Suppressor macrophage treated with lipopolysaccharide for 1 hour (primary cell): ENCODE measurements around the gene ENO2.

Experiments used
- DNase-seq, 3 donors: peaks; one replicate each; pipeline ENCODE4 v3.0.0-alpha.2; 2020 to 2022

ENO2 gene

GRCh38 chr12:6914947-6915788, 788 bp downstream of the ENO2 start:
- no peak for DNase-seq

DNA sequence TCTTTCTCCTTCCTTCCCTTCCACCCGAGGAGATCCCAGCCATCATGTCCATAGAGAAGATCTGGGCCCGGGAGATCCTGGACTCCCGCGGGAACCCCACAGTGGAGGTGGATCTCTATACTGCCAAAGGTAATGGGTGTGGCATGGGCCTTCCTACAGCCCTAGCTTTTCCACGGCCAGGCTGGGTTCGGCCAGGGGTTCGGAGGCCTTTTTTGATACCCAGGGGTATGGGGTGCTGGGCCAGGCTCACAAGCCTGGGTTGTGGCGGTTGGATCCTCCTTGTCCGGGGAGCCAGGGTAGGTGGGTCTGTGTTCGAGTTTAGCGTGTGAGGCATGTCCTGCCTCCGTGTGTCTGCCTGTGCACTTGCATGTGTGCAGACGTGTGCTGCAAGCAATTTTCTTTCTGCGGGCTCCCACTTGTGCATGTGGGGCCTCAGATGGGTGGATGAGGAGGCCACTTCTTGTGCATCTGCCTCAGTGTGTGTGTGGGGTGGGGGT, 1.5 kb downstream of the ENO2 start:
- no peak for DNase-seq

GRCh38 chr12:6916426-6917200, 2.2 kb downstream of the ENO2 start:
- DNase-seq, result no peak

- no peak for DNase-seq
Observed at GRCh38 chr12:6917491-6918231, 3.3 kb downstream of the ENO2 start.

GRCh38 chr12:6919588-6919987, 5.2 kb downstream of the ENO2 start:
- peak in 2 of 3 donors; percentile 29 to 50 for DNase-seq

- no peak for DNase-seq
Observed at GRCh38 chr12:6921539-6921938, 7.2 kb downstream of the ENO2 start.

DNA sequence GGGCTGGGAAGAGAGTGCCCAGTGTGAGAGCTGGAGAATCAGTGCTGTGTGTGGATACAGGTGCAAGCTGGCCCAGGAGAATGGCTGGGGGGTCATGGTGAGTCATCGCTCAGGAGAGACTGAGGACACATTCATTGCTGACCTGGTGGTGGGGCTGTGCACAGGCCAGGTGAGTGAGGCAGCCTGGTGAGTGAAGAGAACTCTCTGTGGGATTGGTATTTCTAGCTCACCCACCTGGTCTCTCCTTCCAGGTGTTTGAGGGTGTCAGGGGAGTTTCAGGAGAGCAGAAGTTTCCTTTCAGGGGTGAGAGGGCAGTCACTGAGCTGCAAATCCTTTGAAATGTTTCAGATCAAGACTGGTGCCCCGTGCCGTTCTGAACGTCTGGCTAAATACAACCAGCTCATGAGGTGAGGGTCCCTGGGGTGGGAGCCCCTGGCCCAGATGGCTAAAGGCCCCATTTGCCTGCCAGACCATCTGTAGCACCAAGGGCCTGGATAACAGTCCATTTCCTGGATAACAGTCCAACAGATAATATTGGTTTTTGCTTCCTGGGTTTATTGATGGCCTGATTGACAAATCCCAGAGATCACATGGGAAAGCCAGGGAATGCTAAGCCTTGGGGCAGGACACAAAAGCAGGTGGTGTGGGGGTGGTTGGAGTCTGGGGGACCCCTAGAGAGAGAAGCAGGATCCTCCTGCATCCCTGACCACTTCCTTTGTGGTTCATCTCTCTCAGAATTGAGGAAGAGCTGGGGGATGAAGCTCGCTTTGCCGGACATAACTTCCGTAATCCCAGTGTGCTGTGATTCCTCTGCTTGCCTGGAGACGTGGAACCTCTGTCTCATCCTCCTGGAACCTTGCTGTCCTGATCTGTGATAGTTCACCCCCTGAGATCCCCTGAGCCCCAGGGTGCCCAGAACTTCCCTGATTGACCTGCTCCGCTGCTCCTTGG, 7.9 kb downstream of the ENO2 start:
- peak; percentile 59 to 68 (median 62) for DNase-seq

- no peak for DNase-seq
Observed at GRCh38 chr12:6923003-6923732, 8.8 kb downstream of the ENO2 start.

DNA sequence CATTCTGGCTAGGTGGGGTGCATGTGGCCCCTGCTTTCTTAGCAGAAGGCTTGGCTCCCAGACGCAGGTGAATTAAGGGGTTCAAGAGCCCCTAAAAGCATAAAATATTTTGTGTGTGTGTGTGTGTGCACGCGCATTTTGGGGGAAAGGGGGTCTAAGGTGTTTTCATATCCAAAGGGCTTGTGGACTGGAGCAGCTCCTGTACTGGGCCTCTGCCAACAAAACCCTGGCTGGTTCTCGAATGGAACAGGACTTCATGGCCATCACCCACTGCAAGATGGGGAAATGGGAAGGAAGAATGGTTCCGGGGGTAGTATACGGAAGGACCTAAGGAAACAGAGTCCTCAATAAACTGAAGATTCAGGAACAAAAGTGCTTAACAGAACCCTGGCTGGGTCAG, 9.5 kb downstream of the ENO2 start:
- DNase-seq, result no peak

GRCh38 chr12:6925239-6925539, 10.8 kb downstream of the ENO2 start:
- DNase-seq, result no peak

- peak in 2 of 3 donors; percentile 25 to 43 for DNase-seq
Observed at GRCh38 chr12:6925540-6926279, 11.3 kb downstream of the ENO2 start.

DNA sequence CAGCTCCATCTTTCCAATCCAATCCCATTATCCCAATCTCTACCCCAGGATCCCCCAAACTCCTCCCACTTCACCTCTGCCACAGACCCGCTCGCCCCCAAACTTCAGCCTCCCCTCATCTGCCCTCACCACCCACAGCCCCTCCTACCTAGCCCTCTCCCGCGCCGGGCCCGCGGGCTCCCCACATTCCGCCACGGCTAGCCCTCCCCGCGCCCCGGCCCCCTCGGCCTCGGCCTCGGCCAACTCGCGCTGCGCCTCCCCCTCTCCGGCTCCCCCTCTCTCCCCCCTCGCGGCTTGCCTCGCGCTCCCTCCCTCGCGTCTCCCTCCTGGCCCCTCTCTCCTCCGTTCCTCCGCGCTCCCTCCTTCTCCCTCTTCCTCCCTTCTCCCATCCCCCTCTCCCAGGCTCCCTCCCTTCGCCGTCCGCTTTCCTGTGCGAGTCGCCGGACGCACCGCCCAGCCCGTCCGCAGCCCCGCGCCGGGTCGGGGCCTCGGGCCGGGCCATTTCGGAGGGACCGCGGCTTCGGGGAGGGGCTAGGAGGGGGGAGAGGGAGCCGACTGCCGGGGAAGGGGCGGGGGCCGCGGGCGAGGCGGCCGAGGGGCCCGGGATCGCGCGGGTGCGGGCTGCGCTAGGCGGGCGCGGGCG, 13.1 kb downstream of the ENO2 start, which contains the start of gene ATN1:
TSS of gene ATN1 (plus strand) at position 581 of the 643 bp plus-strand sequence. CDS start 6,043 bp downstream, outside the sequence.
- peak in 2 of 3 donors; percentile 52 to 75 for DNase-seq

DNA sequence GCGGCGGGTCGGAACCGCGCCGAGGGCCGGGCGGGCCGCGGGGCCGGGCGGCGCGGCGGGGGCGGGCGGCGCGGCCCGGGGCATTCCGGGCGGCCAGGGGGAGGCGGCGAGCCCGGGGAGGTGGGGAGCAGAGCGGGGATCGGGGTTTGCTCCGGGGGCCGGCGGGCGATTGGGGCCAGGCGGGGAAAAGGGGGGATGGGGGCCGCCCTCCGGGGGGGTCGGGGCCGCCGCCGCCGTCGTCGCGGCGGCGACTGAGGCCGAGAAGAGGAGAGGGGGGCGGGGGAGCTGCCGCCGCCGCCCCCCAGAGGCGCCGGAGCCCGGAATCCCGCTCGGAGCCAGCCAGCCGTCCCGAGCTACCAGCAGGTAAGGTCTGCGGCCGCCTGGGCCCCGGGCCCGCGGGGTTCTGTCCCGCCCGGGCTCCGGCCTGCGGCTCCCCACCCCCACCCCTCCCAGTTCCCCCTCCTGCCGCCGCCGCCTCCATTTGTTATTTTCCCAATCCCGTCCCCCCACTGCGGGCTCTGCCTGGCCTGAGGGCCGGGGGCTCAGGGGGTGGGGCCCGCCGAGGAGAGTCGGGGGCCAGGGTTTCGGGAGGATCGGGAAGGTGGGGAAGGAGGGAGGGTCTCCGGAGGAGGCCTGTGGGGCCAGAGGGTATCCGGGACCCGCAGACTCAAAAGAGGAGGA, 13.8 kb downstream of the ENO2 start:
- DNase-seq, result peak in 1 of 3 donors; percentile 43

- DNase-seq, result no peak
Observed at GRCh38 chr12:6928703-6929407, 14.5 kb downstream of the ENO2 start.

DNA sequence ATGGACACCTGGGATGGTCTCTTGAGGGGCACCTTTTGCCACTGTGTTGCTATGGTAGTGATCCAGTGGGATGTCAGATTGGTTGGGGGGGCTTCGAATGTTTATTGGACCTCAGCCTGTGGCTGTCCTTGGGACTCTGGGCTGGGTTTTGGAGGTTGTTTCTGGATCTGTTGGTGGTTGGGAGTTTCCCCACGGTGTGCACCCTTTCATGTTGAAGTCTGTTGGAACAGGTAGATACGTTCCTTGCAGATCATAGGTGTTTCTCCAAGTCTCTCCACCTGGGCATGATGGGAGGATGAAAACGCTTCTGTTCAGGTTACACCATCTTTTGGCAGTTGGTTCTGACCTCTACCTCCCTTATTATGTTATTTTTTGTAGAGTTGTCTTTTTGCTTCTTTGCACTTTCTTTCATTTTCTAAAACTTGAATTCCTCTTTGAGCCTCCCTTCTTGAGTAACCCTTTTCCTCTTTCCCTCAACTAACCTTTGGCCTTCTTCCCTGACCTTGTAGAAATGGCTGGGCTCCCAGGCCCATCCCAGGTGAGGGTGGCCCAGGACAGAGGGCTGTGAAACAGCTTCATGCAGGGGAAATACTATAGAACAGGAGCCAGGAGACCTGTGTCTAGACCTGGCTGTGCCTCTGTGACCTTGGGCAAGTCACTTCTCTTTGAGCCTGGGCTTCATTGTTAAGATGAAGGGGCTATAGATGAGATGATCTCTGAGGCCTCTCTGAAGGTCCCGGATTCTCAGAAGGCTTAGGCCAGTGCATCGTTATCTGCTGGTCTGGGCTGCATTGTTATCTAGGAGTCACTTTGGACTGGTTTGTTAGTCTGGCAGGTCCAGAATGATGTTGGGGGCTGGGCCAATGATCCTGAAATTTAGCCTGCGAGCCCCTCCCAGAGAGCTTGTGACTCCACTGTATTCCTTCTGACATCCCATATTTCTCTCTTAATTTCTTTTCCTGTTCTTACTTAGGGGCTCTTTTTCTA, 15.4 kb downstream of the ENO2 start:
- no peak for DNase-seq

DNA sequence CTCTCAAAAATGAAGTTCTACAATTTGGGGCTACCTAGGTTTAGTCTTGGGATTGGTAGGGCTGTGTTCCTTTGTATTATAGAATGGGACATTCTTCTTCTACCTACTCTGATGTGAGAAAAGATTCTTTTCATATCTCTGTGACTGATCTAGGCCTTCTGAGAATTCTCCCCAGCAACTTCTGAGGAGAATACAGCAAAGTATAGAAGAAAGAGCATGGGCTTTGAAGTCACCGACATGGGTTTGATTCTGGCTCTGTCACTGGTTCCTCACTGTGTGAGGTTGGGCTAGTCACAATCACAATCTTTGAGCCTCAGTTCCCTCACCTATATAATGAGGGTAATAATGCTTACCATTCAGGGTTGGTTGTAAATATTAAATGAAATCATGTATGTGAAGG, 18.4 kb downstream of the ENO2 start:
- DNase-seq, result no peak

- DNase-seq, result no peak
Observed at GRCh38 chr12:6934110-6934509, 19.7 kb downstream of the ENO2 start.
